B cell (primary cell): ENCODE data around the gene ERC2. TPM values are rescaled to one million over a fixed set of nuclear protein-coding genes. Genes with fewer than 3 reads are reported as not detected.

Experiments used
- ATAC-seq: fragments of 200-7000 bp; cut with Tn5 transposase; one replicate; pipeline ENCODE4 v1.10.0; 2021; ENCODE audit warnings: low read depth, mild to moderate bottlenecking, moderate number of reproducible peaks, moderate library complexity
- CTCF ChIA-PET: fragments of 350-600 bp; sonication (Branson Sonifier 250); formaldehyde crosslinking; loops from one replicate; lab custom pipeline; 2021; ENCODE audit warnings: antibody characterized with exemption, inconsistent platforms; lab: Charles Lee
- POLR2A ChIA-PET: fragments of 350-600 bp; sonication (Branson Sonifier 250); formaldehyde crosslinking; loops from one replicate; lab custom pipeline; 2021; ENCODE audit warnings: antibody characterized with exemption; lab: Charles Lee
- DNase-seq: peaks from one replicate; pipeline ENCODE4 v3.0.0; 2013
- H2AFZ ChIP-seq: 2 replicates; pipeline ENCODE4 v1.6.1; 2012; ENCODE audit warnings: mild to moderate bottlenecking, low read depth, low read length; ENCODE audit not compliant: insufficient read depth, poor library complexity, severe bottlenecking
- H3K27ac ChIP-seq, 2 donors: 1 replicate in 1 of 2; 2 replicates in 1 of 2; pipeline ENCODE4 v1.5.1; 2012 to 2013; ENCODE audit warnings: low read length in 2 of 2, mild to moderate bottlenecking in 2 of 2, moderate library complexity in 1 of 2
- H3K27me3 ChIP-seq, 4 experiments: fragments of 200-600 bp in 1 of 4; sonication (generic) in 1 of 4; replicated peaks in 1 of 4; 1 replicate in 2 of 4; 2 replicates in 2 of 4; pipeline versions ENCODE4 v1.6.1 to v1.7.0; 2013 to 2016; ENCODE audit warnings: low read length in 3 of 4, mild to moderate bottlenecking in 2 of 4, mixed read lengths in 1 of 4, moderate library complexity in 1 of 4; ENCODE audit not compliant: insufficient read depth in 4 of 4, control insufficient read depth in 3 of 4; ENCODE audit errors: control extremely low read depth in 1 of 4
- H3K36me3 ChIP-seq, 2 experiments: replicated peaks in 1 of 2; 1 replicate in 1 of 2; 2 replicates in 1 of 2; pipeline versions ENCODE4 v1.6.1 to v1.7.1; 2013; ENCODE audit warnings: low read length in 1 of 2; ENCODE audit not compliant: insufficient read depth in 2 of 2, control insufficient read depth in 1 of 2; ENCODE audit errors: control extremely low read depth in 1 of 2, extremely low read depth in 1 of 2
- H3K4me1 ChIP-seq, 2 donors: fragments of 200-600 bp in 1 of 2; sonication (generic) in 1 of 2; 1 replicate in 1 of 2; 2 replicates in 1 of 2; pipeline versions ENCODE4 v1.5.1 to v1.6.1; 2013 to 2017; ENCODE audit warnings: low read length in 2 of 2; ENCODE audit not compliant: control insufficient read depth in 2 of 2, insufficient read depth in 2 of 2
- H3K4me2 ChIP-seq: replicated peaks from 2 replicates; pipeline ENCODE3; 2012; ENCODE audit warnings: mild to moderate bottlenecking, low read depth, low read length; ENCODE audit not compliant: poor library complexity, severe bottlenecking
- H3K4me3 ChIP-seq, 5 experiments: fragments of 200-600 bp in 1 of 5; sonication (generic) in 1 of 5; 1 replicate in 3 of 5; 2 replicates in 2 of 5; pipeline versions ENCODE4 v1.5.1 to v1.7.0; 2011 to 2016; ENCODE audit warnings: low read length in 4 of 5, mild to moderate bottlenecking in 4 of 5, low read depth in 2 of 5, control low read depth in 1 of 5, moderate library complexity in 1 of 5; ENCODE audit not compliant: insufficient read depth in 1 of 5; ENCODE audit errors: control extremely low read depth in 1 of 5, extremely low read depth in 1 of 5
- H3K79me2 ChIP-seq: fragments of 200-600 bp; sonication (generic); one replicate; pipeline ENCODE4 v1.6.0; 2016; ENCODE audit warnings: low read length; ENCODE audit not compliant: control insufficient read depth, insufficient read depth
- H3K9ac ChIP-seq: fragments of 200-600 bp; sonication (generic); 2 replicates; pipeline ENCODE4 v1.6.1; 2017; ENCODE audit warnings: mild to moderate bottlenecking, low read length, moderate library complexity
- H3K9me3 ChIP-seq, 3 donors: one replicate each; pipeline versions ENCODE4 v1.6.1 to v1.7.1; 2013; ENCODE audit warnings: low read length in 2 of 3; ENCODE audit not compliant: control insufficient read depth in 2 of 3, insufficient read depth in 1 of 3; ENCODE audit errors: control extremely low read depth in 1 of 3
- H4K20me1 ChIP-seq: 2 replicates; pipeline ENCODE4 v1.6.0; 2012; ENCODE audit warnings: mild to moderate bottlenecking, low read length; ENCODE audit not compliant: insufficient read depth, control insufficient read depth, poor library complexity, severe bottlenecking
- H3K27ac Mint-ChIP-seq: one replicate; pipeline ENCODE4 v1.8.0; 2021; ENCODE audit warnings: mixed read lengths
- H3K27me3 Mint-ChIP-seq: one replicate; pipeline ENCODE4 v1.8.0; 2021; ENCODE audit warnings: mixed read lengths
- H3K4me1 Mint-ChIP-seq: one replicate; pipeline ENCODE4 v1.8.0; 2021; ENCODE audit warnings: mixed read lengths
- H3K4me3 Mint-ChIP-seq: one replicate; pipeline ENCODE4 v1.8.0; 2021; ENCODE audit warnings: mixed read lengths
- H3K9me3 Mint-ChIP-seq: one replicate; pipeline ENCODE4 v1.8.0; 2022; ENCODE audit warnings: mixed read lengths; ENCODE audit not compliant: insufficient read depth
- EZH2 ChIP-seq: IDR thresholded peaks from 2 replicates; pipeline ENCODE4 v1.6.1; 2012; ENCODE audit warnings: borderline replicate concordance, low read depth, mild to moderate bottlenecking, moderate library complexity, low read length; ENCODE audit not compliant: insufficient read depth, poor library complexity, severe bottlenecking
- WGBS: methylation state at CpG from one replicate; pipeline ENCODE4 v1.1.5; 2013; ENCODE audit warnings: missing lambda C conversion rate; ENCODE audit not compliant: insufficient coverage; 5-methylcytosine and 5-hydroxymethylcytosine counted together
- intact Hi-C: fragments of 100-400 bp; cut with micrococcal nuclease; formaldehyde crosslinking; loops from one replicate; pipeline ENCODE4 v1.10.0; 2022
- polyA plus RNA-seq: library from polyadenylated mRNA; depleted of rRNA; stranded (reverse); fragments of >200 nt; gene quantifications from 2 replicates; pipeline ENCODE4 v1.2.3, GENCODE V29; 2012
- total RNA-seq, 2 donors: library from RNA; stranded (reverse); fragments of 120-200 nt in 1 of 2; gene quantifications; 1 replicate in 1 of 2; 2 replicates in 1 of 2; pipeline versions ENCODE4 v1.2.3 to v1.2.4, GENCODE V29; 2013 to 2022
- TF ChIP-seq, protein P1 (sequence below): fragments of 200-600 bp; IDR thresholded peaks from one replicate; pipeline ENCODE4 v1.8.0; 2022; ENCODE audit warnings: antibody characterized with exemption, mild to moderate bottlenecking

Gene ERC2
- total and polyA plus RNA-seq, 2 donors (not counting 1 experiment from before 2014, with no cell fraction given), result not detected

DNA sequence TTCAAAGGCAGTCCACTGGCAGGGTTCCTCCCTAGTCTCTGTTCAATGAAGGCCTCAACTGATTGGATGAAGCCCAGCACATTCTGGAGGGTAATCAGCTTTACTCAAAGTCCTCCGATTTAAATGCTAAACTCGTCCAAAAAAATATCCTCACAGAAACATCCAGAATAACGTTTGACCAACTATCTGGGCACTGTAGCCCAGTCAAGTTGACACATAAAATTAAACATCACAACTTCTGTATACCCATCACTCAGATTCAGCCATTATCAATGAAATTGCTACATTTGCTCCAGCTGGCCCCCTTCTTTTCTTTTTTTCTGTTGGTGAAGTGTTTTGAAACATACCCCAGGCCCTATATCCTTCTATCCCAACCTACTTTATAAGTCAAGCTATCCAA lies 916.6 kb downstream of the ERC2 start:
- Histone ChIP-seq H3K4me1 (no peaks in the 10 kb centered on the region), H3K9me3 (no peaks in the 10 kb centered on the region), H4K20me1 (no peaks in the 10 kb centered on the region), H3K79me2 (no peaks in the 10 kb centered on the region), H3K27me3 (no peaks in the 10 kb centered on the region), H3K4me3 (no peak overlapping the region), H3K9ac (no peak overlapping the region), H3K36me3 (no peaks in the 10 kb centered on the region), H3K27ac (no peak overlapping the region), H3K4me2 (no peak overlapping the region), H2AFZ (no peak overlapping the region)
- no peak overlapping the region for H3K27ac Mint-ChIP-seq
- no peak overlapping the region for H3K4me3 Mint-ChIP-seq
- ATAC-seq (no peak), DNase-seq (no peak)
- POLR2A ChIA-PET, result no interaction called here
- WGBS, result 84% methylated on average over 3 of the region's 3 CpGs
- no peaks in the 10 kb centered on the region for H3K27me3 Mint-ChIP-seq
- TF ChIP-seq, protein P1, sequence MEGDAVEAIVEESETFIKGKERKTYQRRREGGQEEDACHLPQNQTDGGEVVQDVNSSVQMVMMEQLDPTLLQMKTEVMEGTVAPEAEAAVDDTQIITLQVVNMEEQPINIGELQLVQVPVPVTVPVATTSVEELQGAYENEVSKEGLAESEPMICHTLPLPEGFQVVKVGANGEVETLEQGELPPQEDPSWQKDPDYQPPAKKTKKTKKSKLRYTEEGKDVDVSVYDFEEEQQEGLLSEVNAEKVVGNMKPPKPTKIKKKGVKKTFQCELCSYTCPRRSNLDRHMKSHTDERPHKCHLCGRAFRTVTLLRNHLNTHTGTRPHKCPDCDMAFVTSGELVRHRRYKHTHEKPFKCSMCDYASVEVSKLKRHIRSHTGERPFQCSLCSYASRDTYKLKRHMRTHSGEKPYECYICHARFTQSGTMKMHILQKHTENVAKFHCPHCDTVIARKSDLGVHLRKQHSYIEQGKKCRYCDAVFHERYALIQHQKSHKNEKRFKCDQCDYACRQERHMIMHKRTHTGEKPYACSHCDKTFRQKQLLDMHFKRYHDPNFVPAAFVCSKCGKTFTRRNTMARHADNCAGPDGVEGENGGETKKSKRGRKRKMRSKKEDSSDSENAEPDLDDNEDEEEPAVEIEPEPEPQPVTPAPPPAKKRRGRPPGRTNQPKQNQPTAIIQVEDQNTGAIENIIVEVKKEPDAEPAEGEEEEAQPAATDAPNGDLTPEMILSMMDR, result no peak
- TF ChIP-seq EZH2, result no peak
- CTCF ChIA-PET, result no interaction called here
- intact Hi-C loops, result no loop called here
- no peaks in the 10 kb centered on the region for H3K4me1 Mint-ChIP-seq
- H3K9me3 Mint-ChIP-seq, result no peaks in the 10 kb centered on the region

DNA sequence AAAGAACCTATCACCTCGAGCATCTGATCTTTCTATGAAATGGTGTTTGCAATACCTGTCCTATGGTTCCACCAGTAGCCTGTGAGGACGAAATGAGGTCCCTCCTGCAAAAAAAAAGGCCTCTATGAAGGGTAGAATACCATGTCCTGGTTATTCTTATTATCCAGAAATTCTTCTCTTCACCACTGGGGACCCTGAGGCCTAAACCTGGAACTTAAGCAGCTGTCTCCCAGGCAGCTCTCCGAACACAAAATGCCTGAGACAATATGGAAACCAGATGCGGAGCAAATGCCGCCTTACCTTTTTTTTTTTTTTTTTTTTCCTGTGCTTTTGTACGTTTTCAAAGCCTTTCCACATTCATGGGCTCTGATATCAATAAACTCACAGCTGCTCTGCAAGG lies 919.1 kb downstream of the ERC2 start:
- Mint-ChIP-seq H3K27me3 (peaks cover 6% of the 10 kb centered on the region), H3K4me1 (no peaks in the 10 kb centered on the region), H3K4me3 (no peak overlapping the region), H3K27ac (no peak overlapping the region), H3K9me3 (no peaks in the 10 kb centered on the region)
- Histone ChIP-seq H3K9me3 (no peaks in the 10 kb centered on the region), H3K27ac (no peak overlapping the region), H3K9ac (no peak overlapping the region), H3K4me2 (no peak overlapping the region), H3K4me1 (no peaks in the 10 kb centered on the region), H3K4me3 (no peak overlapping the region), H3K36me3 (no peaks in the 10 kb centered on the region), H4K20me1 (no peaks in the 10 kb centered on the region), H3K79me2 (no peaks in the 10 kb centered on the region), H3K27me3 (no peaks in the 10 kb centered on the region), H2AFZ (no peak overlapping the region)
- intact Hi-C loops, result no loop called here
- WGBS, result 90% methylated on average over 2 of the region's 6 CpGs
- TF ChIP-seq EZH2, result no peak
- TF ChIP-seq, protein P1, result no peak
- POLR2A ChIA-PET, result no interaction called here
- no peak for DNase-seq
- CTCF ChIA-PET, result no interaction called here
- no peak for ATAC-seq
